Activated CD4-positive, CD25-positive, alpha-beta regulatory T cell (primary cell): ENCODE results near the gene POLR2J.
"Not testable (repeated sequence)": the region's sequence is repeated elsewhere in the genome, so short reads cannot be mapped to it uniquely, and the experiment has no call there.

Experiments used
- DNase-seq, 4 experiments: peaks; one replicate each; lab custom pipeline; 2025; lab: John Stamatoyannopoulos, UW

Gene POLR2J

GRCh38 chr7:102478314-102479208, at the start of gene POLR2J:
TSS of gene POLR2J (minus strand) at chr7:102478922. CDS start at chr7:102478860, 62 bp downstream.
- not testable (repeated sequence) for DNase-seq

- not testable (repeated sequence) for DNase-seq
These were observed 49.4 kb upstream of the POLR2J start for GRCh38 chr7:102527822-102528793.

- DNase-seq = not testable (repeated sequence)
These were observed 48.5 kb upstream of the POLR2J start for GRCh38 chr7:102527182-102527581.

GRCh38 chr7:102524803-102525202, 46.1 kb upstream of the POLR2J start:
- not testable (repeated sequence) for DNase-seq

GRCh38 chr7:102520797-102521196, 42.1 kb upstream of the POLR2J start:
- not testable (repeated sequence) for DNase-seq

- DNase-seq = not testable (repeated sequence)
These were observed 38.9 kb upstream of the POLR2J start, which contains the start of gene RASA4B for GRCh38 chr7:102517550-102518147. TSS of gene RASA4B (minus strand) at chr7:102517777. CDS start at chr7:102517710, 67 bp downstream.

GRCh38 chr7:102516951-102517350, 38.2 kb upstream of the POLR2J start:
- DNase-seq = not testable (repeated sequence)

- DNase-seq = not testable (repeated sequence)
These were observed 37.2 kb upstream of the POLR2J start for GRCh38 chr7:102515889-102516288.

- DNase-seq = not testable (repeated sequence)
These were observed 36.4 kb upstream of the POLR2J start for GRCh38 chr7:102514881-102515721.

- not testable (repeated sequence) for DNase-seq
These were observed 34.0 kb upstream of the POLR2J start for GRCh38 chr7:102512642-102513221.

- not testable (repeated sequence) for DNase-seq
These were observed 33.3 kb upstream of the POLR2J start for GRCh38 chr7:102511860-102512522.

GRCh38 chr7:102510575-102510974, 31.9 kb upstream of the POLR2J start:
- DNase-seq = not testable (repeated sequence)

- DNase-seq = not testable (repeated sequence)
These were observed 28.8 kb upstream of the POLR2J start for GRCh38 chr7:102507410-102508088.

- not testable (repeated sequence) for DNase-seq
These were observed 26.8 kb upstream of the POLR2J start for GRCh38 chr7:102505298-102506185.

- DNase-seq = not testable (repeated sequence)
These were observed 24.4 kb upstream of the POLR2J start for GRCh38 chr7:102503141-102503540.

- DNase-seq = not testable (repeated sequence)
These were observed 19.6 kb upstream of the POLR2J start for GRCh38 chr7:102498321-102498720.

- DNase-seq = not testable (repeated sequence)
These were observed 18.6 kb upstream of the POLR2J start for GRCh38 chr7:102497308-102497707.

- DNase-seq = not testable (repeated sequence)
These were observed 18.1 kb upstream of the POLR2J start for GRCh38 chr7:102496861-102497260.
